ENCODE data around the gene MORN4. TPM values are rescaled to one million over a fixed set of nuclear protein-coding genes. Genes with fewer than 3 reads are reported as not detected.
A peak's percentile ranks its signal among the peaks of the same experiment; 100 is the strongest.

MORN4 gene
- total and polyA plus RNA-seq, 9 of the 15 experiments (the other 6 are each of a cell fraction or from before 2014, with no cell fraction given) = 8.3 to 23.9 (median 11.7) TPM

- TF ChIP-seq ZNF518B (CRISPR knock-in tag; IDR thresholded peaks at IDR 0.05) (no peak), BRF2 (IDR thresholded peaks at IDR 0.05; ENCODE audit: borderline replicate concordance, insufficient read depth, insufficient read length) (no peak), C11orf30 (IDR thresholded peaks at IDR 0.05; ENCODE audit: low read depth) (no peak), ZNF347 (CRISPR knock-in tag; IDR thresholded peaks at IDR 0.05; ENCODE audit: low read depth) (no peak), ADNP (tag; IDR thresholded peaks at IDR 0.05) (no peak), SMARCA4 (IDR thresholded peaks at IDR 0.05) (peak; percentile 62), TSHZ1 (CRISPR knock-in tag; IDR thresholded peaks at IDR 0.05) (no peak), CHCHD3 (CRISPR knock-in tag; IDR thresholded peaks at IDR 0.05) (no peak), HSF4 (CRISPR knock-in tag; IDR thresholded peaks at IDR 0.05; ENCODE audit: borderline replicate concordance) (no peak), SAFB2 (IDR thresholded peaks at IDR 0.05; ENCODE audit: borderline replicate concordance, low read depth, low read length, severe bottlenecking) (no peak), FOXJ3 (CRISPR knock-in tag; IDR thresholded peaks at IDR 0.05) (no peak), ZNF174 (CRISPR knock-in tag; IDR thresholded peaks at IDR 0.05) (no peak), EGR1 (conservative IDR thresholded peaks at IDR 0.05) (peak; percentile 84), FOXP1 (CRISPR knock-in tag; IDR thresholded peaks at IDR 0.05) (no peak), CTCF (IDR thresholded peaks at IDR 0.05 in 2 of 3, conservative IDR thresholded peaks at IDR 0.05 in 1 of 3; ENCODE audit: insufficient read depth in 2 of 3, low read depth in 1 of 3, low read length in 3 of 3) (no peak), IRF9 (tag; IDR thresholded peaks at IDR 0.05) (no peak)
Measured at GRCh38 chr10:97648562-97649404, 15.5 kb upstream of the MORN4 start (continued).
